ENCODE data around the gene POU6F2. TPM values are rescaled to one million over a fixed set of nuclear protein-coding genes. Genes with fewer than 3 reads are reported as not detected.

POU6F2 gene
- total and polyA plus RNA-seq, 9 of the 15 experiments (the other 6 are each of a cell fraction or from before 2014, with no cell fraction given): 0.29 to 1.5 (median 0.96) TPM

DNA sequence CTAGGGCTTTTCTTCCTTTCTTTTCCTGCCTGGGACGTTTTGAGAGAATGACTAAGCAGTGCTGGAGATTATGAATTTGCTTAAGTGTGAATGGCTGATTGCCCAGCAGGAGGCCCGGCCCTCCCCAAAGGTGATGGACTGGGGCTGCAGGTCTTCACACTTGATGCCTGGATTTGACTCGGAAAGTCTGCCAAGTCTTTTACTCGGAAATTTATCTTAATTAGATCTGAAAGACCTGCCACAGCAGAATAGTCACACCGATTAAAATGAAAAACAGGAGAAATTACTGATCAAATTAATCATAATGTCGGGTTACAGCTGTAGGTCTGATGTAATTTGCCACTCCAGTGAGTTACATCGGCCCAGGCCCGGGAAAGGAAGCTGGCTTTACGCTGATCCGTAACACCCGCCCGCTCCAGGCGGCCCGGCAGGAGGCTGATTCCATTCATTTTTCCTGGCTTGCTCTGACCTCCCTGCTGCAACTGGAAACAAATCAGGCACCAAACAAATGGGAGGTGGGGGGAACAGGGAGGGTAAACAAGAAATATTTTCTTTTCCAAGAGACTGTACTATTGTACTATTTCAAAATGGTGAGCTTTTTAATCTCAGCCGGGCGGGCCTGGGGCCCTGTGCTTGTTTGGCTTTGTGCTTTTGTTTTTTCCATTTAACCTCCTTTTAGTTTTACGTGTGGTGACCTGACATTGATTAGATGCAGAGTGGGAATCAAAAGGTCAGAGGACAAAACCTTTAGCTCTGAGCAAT lies 376.1 kb downstream of the POU6F2 start:
- in situ Hi-C loops (cut with MboI) (no loop called here), intact Hi-C loops (cut with micrococcal nuclease) (loop anchor here (10.0 kb wide), 1 partner anchor 419 kb away; no protein-coding TSS in a partner anchor)
- WGBS (ENCODE audit: insufficient coverage, low coverage, missing lambda C conversion rate): 5% methylated on average over 16 of the region's 17 CpGs
- no peaks in the 10 kb centered on the region for H3K79me2 ChIP-seq (ENCODE audit: control insufficient read depth, insufficient read depth, low read length)
- ATAC-seq (peak; percentile 75), FAIRE-seq (no peak), DNase-seq (ENCODE audit: extremely low read depth in 1 of 4, low spot score in 3 of 4) (peak in 2 of 4 experiments; percentile 11 to 22)
- H3K36me3 ChIP-seq (ENCODE audit: control insufficient read depth, insufficient read depth, low read length): no peaks in the 10 kb centered on the region
- H3K27ac ChIP-seq (ENCODE audit: extremely low read depth, low read depth, low read length): no peak overlapping the region
- H3K9me3 ChIP-seq (replicated peaks; ENCODE audit: control insufficient read depth, insufficient read depth, low read depth, low read length): no peaks in the 10 kb centered on the region
- no peaks in the 10 kb centered on the region for H3K4me1 ChIP-seq (replicated peaks in 1 of 2; ENCODE audit: control insufficient read depth in 2 of 2, insufficient read depth in 2 of 2, low read length in 2 of 2)
- POLR2A ChIA-PET: no interaction called here
- H4K20me1 ChIP-seq (replicated peaks; ENCODE audit: control insufficient read depth, insufficient read depth, low read length): peaks cover 5% of the 10 kb centered on the region; the same call in 1 of the 2 replicates
- H3K9me1 ChIP-seq (ENCODE audit: control insufficient read depth, insufficient read depth, low read length): no peaks in the 10 kb centered on the region
- no peak overlapping the region for H3K9ac ChIP-seq (ENCODE audit: insufficient read depth in 1 of 2, low read depth in 2 of 2, low read length in 2 of 2)
- peaks cover 10% of the 10 kb centered on the region in 2 experiments; a peak in 2 of 5 replicates for H3K27me3 ChIP-seq (ENCODE audit: control insufficient read depth in 2 of 2, insufficient read depth in 2 of 2, low read length in 2 of 2)
- BruUV-seq (replicated peaks): no TSS peak
- no peak overlapping the region for H3K4me3 ChIP-seq
- no peak overlapping the region for H2AFZ ChIP-seq (ENCODE audit: low read depth, low read length)
- CTCF ChIA-PET (ENCODE audit: low intra/inter-chr PET ratio): no interaction called here
- TF ChIP-seq SIX5 (IDR thresholded peaks at IDR 0.05; ENCODE audit: borderline replicate concordance in 1 of 2, insufficient read depth in 1 of 2, low read depth in 1 of 2, low read length in 2 of 2) (no peak), TBP (optimal IDR thresholded peaks at IDR 0.05; ENCODE audit: low read depth, low read length) (no peak), SIN3A (IDR thresholded peaks at IDR 0.05; ENCODE audit: borderline replicate concordance in 2 of 2, control insufficient read depth in 1 of 2, low read depth in 2 of 2, low read length in 2 of 2) (no peak), C11orf30 (IDR thresholded peaks at IDR 0.05; ENCODE audit: low read depth) (peak; percentile 59; the same call in 1 of the 2 replicates), ZBTB7A (IDR thresholded peaks at IDR 0.05; ENCODE audit: borderline replicate concordance, control insufficient read depth, low read depth, low read length) (no peak), ZNF316 (IDR thresholded peaks at IDR 0.05) (peak; percentile 26; the same call in 1 of the 2 replicates), ZNF696 (CRISPR knock-in tag; conservative IDR thresholded peaks at IDR 0.05) (no peak), SRSF1 (IDR thresholded peaks at IDR 0.05; ENCODE audit: low read depth, low read length) (no peak), ZKSCAN1 (IDR thresholded peaks at IDR 0.05; ENCODE audit: low read depth, low read length) (no peak), NFE2 (IDR thresholded peaks at IDR 0.05; ENCODE audit: low read depth) (peak; percentile 73), MAFG (tag; conservative IDR thresholded peaks at IDR 0.05) (peak; percentile 52; the same call in 1 of the 2 replicates)
- TF ChIP-seq, protein P1, sequence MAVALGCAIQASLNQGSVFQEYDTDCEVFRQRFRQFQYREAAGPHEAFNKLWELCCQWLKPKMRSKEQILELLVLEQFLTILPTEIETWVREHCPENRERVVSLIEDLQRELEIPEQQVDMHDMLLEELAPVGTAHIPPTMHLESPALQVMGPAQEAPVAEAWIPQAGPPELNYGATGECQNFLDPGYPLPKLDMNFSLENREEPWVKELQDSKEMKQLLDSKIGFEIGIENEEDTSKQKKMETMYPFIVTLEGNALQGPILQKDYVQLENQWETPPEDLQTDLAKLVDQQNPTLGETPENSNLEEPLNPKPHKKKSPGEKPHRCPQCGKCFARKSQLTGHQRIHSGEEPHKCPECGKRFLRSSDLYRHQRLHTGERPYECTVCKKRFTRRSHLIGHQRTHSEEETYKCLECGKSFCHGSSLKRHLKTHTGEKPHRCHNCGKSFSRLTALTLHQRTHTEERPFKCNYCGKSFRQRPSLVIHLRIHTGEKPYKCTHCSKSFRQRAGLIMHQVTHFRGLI (CRISPR knock-in tag; IDR thresholded peaks at IDR 0.05): no peak
- TF ChIP-seq, protein P2, sequence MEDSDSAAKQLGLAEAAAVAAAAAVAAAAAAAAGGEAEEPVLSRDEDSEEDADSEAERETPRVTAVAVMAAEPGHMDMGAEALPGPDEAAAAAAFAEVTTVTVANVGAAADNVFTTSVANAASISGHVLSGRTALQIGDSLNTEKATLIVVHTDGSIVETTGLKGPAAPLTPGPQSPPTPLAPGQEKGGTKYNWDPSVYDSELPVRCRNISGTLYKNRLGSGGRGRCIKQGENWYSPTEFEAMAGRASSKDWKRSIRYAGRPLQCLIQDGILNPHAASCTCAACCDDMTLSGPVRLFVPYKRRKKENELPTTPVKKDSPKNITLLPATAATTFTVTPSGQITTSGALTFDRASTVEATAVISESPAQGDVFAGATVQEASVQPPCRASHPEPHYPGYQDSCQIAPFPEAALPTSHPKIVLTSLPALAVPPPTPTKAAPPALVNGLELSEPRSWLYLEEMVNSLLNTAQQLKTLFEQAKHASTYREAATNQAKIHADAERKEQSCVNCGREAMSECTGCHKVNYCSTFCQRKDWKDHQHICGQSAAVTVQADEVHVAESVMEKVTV (CRISPR knock-in tag; IDR thresholded peaks at IDR 0.05): no peak
- TF ChIP-seq, protein P3, sequence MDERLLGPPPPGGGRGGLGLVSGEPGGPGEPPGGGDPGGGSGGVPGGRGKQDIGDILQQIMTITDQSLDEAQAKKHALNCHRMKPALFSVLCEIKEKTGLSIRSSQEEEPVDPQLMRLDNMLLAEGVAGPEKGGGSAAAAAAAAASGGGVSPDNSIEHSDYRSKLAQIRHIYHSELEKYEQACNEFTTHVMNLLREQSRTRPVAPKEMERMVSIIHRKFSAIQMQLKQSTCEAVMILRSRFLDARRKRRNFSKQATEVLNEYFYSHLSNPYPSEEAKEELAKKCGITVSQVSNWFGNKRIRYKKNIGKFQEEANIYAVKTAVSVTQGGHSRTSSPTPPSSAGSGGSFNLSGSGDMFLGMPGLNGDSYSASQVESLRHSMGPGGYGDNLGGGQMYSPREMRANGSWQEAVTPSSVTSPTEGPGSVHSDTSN (CRISPR knock-in tag; IDR thresholded peaks at IDR 0.05; ENCODE audit: low read depth): no peak
- TF ChIP-seq, protein P3 (tag; conservative IDR thresholded peaks at IDR 0.05; ENCODE audit: low read depth): 0 out of 2 replicates have a peak, but pooled peaks have one; percentile 49
- H3K4me2 ChIP-seq (ENCODE audit: insufficient read depth, low read length): no peak overlapping the region
